Lower lobe of right lung (tissue), 2 donors: Measurements from ENCODE around the gene PIGT. TPM values are rescaled to one million over a fixed set of nuclear protein-coding genes. Genes with fewer than 3 reads are reported as not detected.

Experiments
- ATAC-seq, 2 donors: fragments of 200-7000 bp; cut with Tn5 transposase; one replicate each; pipeline ENCODE4 v1.9.1; 2020 to 2022; ENCODE audit warnings: mild to moderate bottlenecking in 2 of 2, moderate library complexity in 2 of 2
- DNase-seq: peaks from one replicate; pipeline ENCODE4 v3.0.0-alpha.2; 2020
- H3K27ac ChIP-seq: fragments of 200-600 bp; one replicate; pipeline ENCODE4 v1.8.0; 2022
- H3K27me3 ChIP-seq: fragments of 200-600 bp; one replicate; pipeline ENCODE4 v1.8.0; 2022; ENCODE audit warnings: low read depth
- H3K36me3 ChIP-seq: fragments of 200-600 bp; one replicate; pipeline ENCODE4 v1.8.0; 2022; ENCODE audit warnings: mild to moderate bottlenecking
- H3K4me1 ChIP-seq: fragments of 200-600 bp; one replicate; pipeline ENCODE4 v1.8.0; 2022
- H3K4me3 ChIP-seq: fragments of 200-600 bp; one replicate; pipeline ENCODE4 v1.8.0; 2022; ENCODE audit warnings: mild to moderate bottlenecking
- H3K9me3 ChIP-seq: fragments of 200-600 bp; one replicate; pipeline ENCODE4 v1.8.0; 2022
- CTCF ChIP-seq: fragments of 200-600 bp; IDR thresholded peaks from one replicate; pipeline ENCODE4 v1.8.0; 2022; ENCODE audit warnings: antibody characterized with exemption, mild to moderate bottlenecking
- intact Hi-C: fragments of 100-400 bp; cut with DNase I; formaldehyde crosslinking; loops from one replicate; pipeline ENCODE4 v1.11.0; 2022
- total RNA-seq: library from RNA; stranded (reverse); fragmentation: NEBNext Ultra II Directional; extraction: Animal tissue kit (Norgen Biotek cat#: 25700); gene quantifications from one replicate; pipeline ENCODE4 v1.2.1, GENCODE V29; 2021
- donor health status: DM: no; HTN: yes; CAD: no; lungs with severe emphysema.

The PIGT gene
- total RNA-seq, 1 donor from 2014 or later, result 78.7 TPM

GRCh38 chr20:45413479-45413878 lies 2.5 kb upstream of the PIGT start:
- peaks cover 33% of the 10 kb centered on the region for H3K4me1 ChIP-seq
- H3K4me3 ChIP-seq, result no peak overlapping the region
- H3K27ac ChIP-seq, result no peak overlapping the region
- DNase-seq, result no peak
- TF ChIP-seq CTCF, result no peak
- H3K36me3 ChIP-seq, result peaks cover 41% of the 10 kb centered on the region
- no peak for ATAC-seq
- intact Hi-C loops, result no loop called here
- no peaks in the 10 kb centered on the region for H3K27me3 ChIP-seq
- H3K9me3 ChIP-seq, result no peaks in the 10 kb centered on the region

DNA sequence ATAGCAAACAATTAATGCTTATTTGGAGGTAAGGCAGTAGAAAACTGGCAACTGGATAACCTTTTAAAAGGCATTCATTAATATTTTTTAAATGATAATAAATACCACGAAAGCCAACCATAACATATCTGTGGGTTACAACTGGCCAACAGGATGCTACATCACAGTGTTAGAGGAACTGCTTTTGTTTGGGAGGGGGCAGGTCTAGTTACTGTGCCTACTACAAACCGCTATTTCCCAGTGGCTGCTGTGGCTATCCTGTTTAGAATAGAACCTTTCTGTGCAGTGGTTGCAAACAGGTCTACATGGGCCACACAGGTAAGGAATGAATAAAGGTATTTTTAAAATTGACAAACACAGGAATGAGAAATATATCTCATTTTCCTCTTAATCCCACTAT lies 976 bp downstream of the PIGT start:
- Histone ChIP-seq H3K27ac (no peak overlapping the region), H3K36me3 (peaks cover 45% of the 10 kb centered on the region), H3K4me3 (peak overlapping the region; percentile 96), H3K27me3 (no peaks in the 10 kb centered on the region), H3K4me1 (peaks cover 32% of the 10 kb centered on the region), H3K9me3 (no peaks in the 10 kb centered on the region)
- ATAC-seq (no peak), DNase-seq (no peak)
- no peak for TF ChIP-seq CTCF
- intact Hi-C loops, result no loop called here

GRCh38 chr20:45419188-45420091 lies 3.5 kb downstream of the PIGT start:
- H3K9me3 ChIP-seq, result no peaks in the 10 kb centered on the region
- H3K27me3 ChIP-seq, result no peaks in the 10 kb centered on the region
- peaks cover 32% of the 10 kb centered on the region for H3K4me1 ChIP-seq
- H3K4me3 ChIP-seq, result no peak overlapping the region
- DNase-seq (no peak), ATAC-seq (peak; percentile 50 to 78)
- H3K27ac ChIP-seq, result peak overlapping the region; percentile 60
- TF ChIP-seq CTCF, result no peak
- intact Hi-C loops, result no loop called here
- peaks cover 65% of the 10 kb centered on the region for H3K36me3 ChIP-seq

DNA sequence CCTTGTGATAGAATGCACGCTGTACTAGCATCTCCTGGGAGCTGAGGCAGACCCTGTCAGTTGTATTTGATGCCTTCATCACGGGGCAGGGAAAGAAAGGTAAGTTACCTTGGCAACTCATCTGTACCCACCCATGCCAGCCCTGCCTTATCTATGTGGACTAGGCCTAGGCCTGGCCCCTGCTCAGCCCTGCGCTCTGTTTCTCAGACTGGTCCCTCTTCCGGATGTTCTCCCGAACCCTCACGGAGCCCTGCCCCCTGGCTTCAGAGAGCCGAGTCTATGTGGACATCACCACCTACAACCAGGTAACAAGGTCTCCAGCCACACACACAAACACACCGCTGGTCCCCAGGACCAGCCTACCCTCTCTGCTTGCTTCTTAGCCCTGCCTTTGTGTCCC lies 4.2 kb downstream of the PIGT start:
- no peak overlapping the region for H3K4me3 ChIP-seq
- intact Hi-C loops, result no loop called here
- DNase-seq (no peak), ATAC-seq (no peak)
- H3K27me3 ChIP-seq, result no peaks in the 10 kb centered on the region
- TF ChIP-seq CTCF, result no peak
- H3K27ac ChIP-seq, result peak overlapping the region; percentile 60
- peaks cover 70% of the 10 kb centered on the region for H3K36me3 ChIP-seq
- H3K9me3 ChIP-seq, result no peaks in the 10 kb centered on the region
- H3K4me1 ChIP-seq, result peaks cover 32% of the 10 kb centered on the region

DNA sequence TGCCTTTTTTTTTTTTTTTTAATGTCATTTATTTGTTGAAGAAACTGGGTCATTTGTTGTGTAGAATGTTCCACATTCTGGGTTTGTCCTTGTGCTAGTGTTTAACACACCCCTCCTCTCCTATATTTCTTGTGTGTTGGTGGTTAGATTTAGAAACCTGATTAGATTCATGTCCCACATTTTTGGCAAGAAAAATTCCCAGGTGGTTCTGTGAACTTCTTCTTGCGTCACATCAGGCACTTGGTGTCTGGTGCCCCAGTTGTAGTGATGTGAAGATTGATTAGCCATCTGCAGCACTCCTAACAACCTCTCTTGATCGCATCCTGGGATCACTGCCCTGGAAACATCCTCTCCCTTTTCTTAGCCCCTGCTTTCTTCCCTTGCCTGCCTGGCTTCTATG lies 7.8 kb downstream of the PIGT start:
- Histone ChIP-seq H3K27ac (no peak overlapping the region), H3K4me1 (peaks cover 7% of the 10 kb centered on the region), H3K36me3 (peaks cover 79% of the 10 kb centered on the region), H3K4me3 (no peak overlapping the region), H3K9me3 (no peaks in the 10 kb centered on the region), H3K27me3 (no peaks in the 10 kb centered on the region)
- ATAC-seq (no peak), DNase-seq (no peak)
- TF ChIP-seq CTCF, result no peak
- intact Hi-C loops, result no loop called here
